ENCODE results near the gene UBE2J1. TPM values are rescaled to one million over a fixed set of nuclear protein-coding genes. Genes with fewer than 3 reads are reported as not detected.
A peak's percentile ranks its signal among the peaks of the same experiment; 100 is the strongest.
"Not testable (repeated sequence)": the region's sequence is repeated elsewhere in the genome, so short reads cannot be mapped to it uniquely, and the experiment has no call there.

UBE2J1 gene
- total RNA-seq: 10 to 100 TPM; 26.1 to 31.2 TPM

- Mint-ChIP-seq H3K36me3 (peaks cover 16% of the 10 kb centered on the region), H3K27ac (peak within 1 kb of the TSS; percentile 94), H3K27me3 (no peaks in the 10 kb centered on the region), H3K4me1 (peaks cover 65% of the 10 kb centered on the region), H3K9me3 (ENCODE audit: low read depth) (no peaks in the 10 kb centered on the region), H3K4me3 (peak within 1 kb of the TSS; percentile 95)
- DNase-seq (peak; percentile 86), ATAC-seq (peak; percentile 88)
- CTCF ChIA-PET: interaction anchor here (0.6 to 11.7 kb wide), 8 partner anchors 12 to 476 kb away, joined by 3 to 119 read pairs (median 8); partner anchors contain the start of gene PNRC1
Observed at GRCh38 chr6:89352278-89353117, at the start of gene UBE2J1. UBE2J1 (minus strand) TSS chr6:89352722; CDS start chr6:89352569, 153 bp downstream.

GRCh38 chr6:89400912-89401399, 48.4 kb upstream of the UBE2J1 start:
- no peak for DNase-seq
- H3K27ac Mint-ChIP-seq: no peak overlapping the region
- CTCF ChIA-PET: interaction anchor here (0.5 to 0.8 kb wide), 2 partner anchors 9 to 44 kb away, joined by 3 read pairs; no protein-coding TSS in a partner anchor
- no peak for ATAC-seq
- no peaks in the 10 kb centered on the region for H3K27me3 Mint-ChIP-seq
- peaks cover 3% of the 10 kb centered on the region for H3K4me1 Mint-ChIP-seq
- no peaks in the 10 kb centered on the region for H3K9me3 Mint-ChIP-seq (ENCODE audit: low read depth)
- H3K4me3 Mint-ChIP-seq: no peak overlapping the region
- no peaks in the 10 kb centered on the region for H3K36me3 Mint-ChIP-seq

- CTCF ChIA-PET: no interaction called here
- ATAC-seq (no peak), DNase-seq (no peak)
Observed at GRCh38 chr6:89400050-89400449, 47.5 kb upstream of the UBE2J1 start.

GRCh38 chr6:89398762-89399525, 46.4 kb upstream of the UBE2J1 start:
- no peak overlapping the region for H3K4me3 Mint-ChIP-seq
- H3K9me3 Mint-ChIP-seq (ENCODE audit: low read depth): no peaks in the 10 kb centered on the region
- H3K27ac Mint-ChIP-seq: no peak overlapping the region
- CTCF ChIA-PET: interaction anchor here (1.2 to 1.3 kb wide), 2 partner anchors 27 to 216 kb away, joined by 3 to 5 read pairs; no protein-coding TSS in a partner anchor
- no peaks in the 10 kb centered on the region for H3K36me3 Mint-ChIP-seq
- ATAC-seq (no peak), DNase-seq (no peak)
- no peaks in the 10 kb centered on the region for H3K27me3 Mint-ChIP-seq
- no peaks in the 10 kb centered on the region for H3K4me1 Mint-ChIP-seq

More at GRCh38 chr6:89400050-89400449, 47.5 kb upstream of the UBE2J1 start:
- Mint-ChIP-seq H3K9me3 (ENCODE audit: low read depth) (no peaks in the 10 kb centered on the region), H3K27ac (no peak overlapping the region), H3K4me1 (no peaks in the 10 kb centered on the region), H3K4me3 (no peak overlapping the region), H3K36me3 (no peaks in the 10 kb centered on the region), H3K27me3 (no peaks in the 10 kb centered on the region)

- ATAC-seq; H3K4me3 Mint-ChIP-seq; H3K27ac Mint-ChIP-seq; DNase-seq; CTCF ChIA-PET; H3K36me3 Mint-ChIP-seq; H3K4me1 Mint-ChIP-seq; H3K27me3 Mint-ChIP-seq; H3K9me3 Mint-ChIP-seq (ENCODE audit: low read depth): not testable (repeated sequence)
Observed at GRCh38 chr6:89397884-89398283, 45.4 kb upstream of the UBE2J1 start.

- no peak for ATAC-seq
- no peak for DNase-seq
- Mint-ChIP-seq H3K9me3 (ENCODE audit: low read depth) (peaks cover 8% of the 10 kb centered on the region), H3K4me3 (no peak overlapping the region), H3K36me3 (peaks cover 7% of the 10 kb centered on the region), H3K4me1 (peaks cover 3% of the 10 kb centered on the region), H3K27me3 (peaks cover 6% of the 10 kb centered on the region), H3K27ac (no peak overlapping the region)
- CTCF ChIA-PET: no interaction called here
Observed at GRCh38 chr6:89393659-89394058, 41.1 kb upstream of the UBE2J1 start.

GRCh38 chr6:89392823-89393222, 40.3 kb upstream of the UBE2J1 start:
- H3K27me3 Mint-ChIP-seq: peaks cover 6% of the 10 kb centered on the region
- no peak overlapping the region for H3K27ac Mint-ChIP-seq
- ATAC-seq (no peak), DNase-seq (no peak)
- H3K36me3 Mint-ChIP-seq: peaks cover 7% of the 10 kb centered on the region
- no peak overlapping the region for H3K4me3 Mint-ChIP-seq
- H3K4me1 Mint-ChIP-seq: peaks cover 3% of the 10 kb centered on the region
- peaks cover 8% of the 10 kb centered on the region for H3K9me3 Mint-ChIP-seq (ENCODE audit: low read depth)
- CTCF ChIA-PET: interaction anchor here (1.5 kb wide), 1 partner anchor 40 kb away, joined by 4 read pairs; the partner anchor contains the start of gene ANKRD6

- DNase-seq (no peak), ATAC-seq (no peak)
- CTCF ChIA-PET: no interaction called here
- peaks cover 3% of the 10 kb centered on the region for H3K4me1 Mint-ChIP-seq
- H3K4me3 Mint-ChIP-seq: no peak overlapping the region
- H3K9me3 Mint-ChIP-seq (ENCODE audit: low read depth): peaks cover 8% of the 10 kb centered on the region
- peaks cover 6% of the 10 kb centered on the region for H3K27me3 Mint-ChIP-seq
- peaks cover 7% of the 10 kb centered on the region for H3K36me3 Mint-ChIP-seq
- H3K27ac Mint-ChIP-seq: no peak overlapping the region
Observed at GRCh38 chr6:89388846-89389245, 36.3 kb upstream of the UBE2J1 start.

GRCh38 chr6:89387516-89388201, 35.1 kb upstream of the UBE2J1 start:
- CTCF ChIA-PET: interaction anchor here (0.9 to 1.5 kb wide), 2 partner anchors 12 to 15 kb away, joined by 4 to 5 read pairs; no protein-coding TSS in a partner anchor
- Mint-ChIP-seq H3K36me3 (no peaks in the 10 kb centered on the region), H3K4me3 (no peak overlapping the region), H3K4me1 (no peaks in the 10 kb centered on the region), H3K27me3 (no peaks in the 10 kb centered on the region), H3K27ac (no peak overlapping the region), H3K9me3 (ENCODE audit: low read depth) (no peaks in the 10 kb centered on the region)
- no peak for DNase-seq
- ATAC-seq: no peak

GRCh38 chr6:89386917-89387491, 34.5 kb upstream of the UBE2J1 start:
- Mint-ChIP-seq H3K4me3 (no peak overlapping the region), H3K36me3 (no peaks in the 10 kb centered on the region), H3K27me3 (no peaks in the 10 kb centered on the region), H3K27ac (no peak overlapping the region), H3K9me3 (ENCODE audit: low read depth) (no peaks in the 10 kb centered on the region), H3K4me1 (no peaks in the 10 kb centered on the region)
- ATAC-seq (no peak), DNase-seq (no peak)
- CTCF ChIA-PET: interaction anchor here (0.9 to 1.5 kb wide), 2 partner anchors 11 to 14 kb away, joined by 4 to 5 read pairs; no protein-coding TSS in a partner anchor

- H3K9me3 Mint-ChIP-seq (ENCODE audit: low read depth): no peaks in the 10 kb centered on the region
- H3K4me1 Mint-ChIP-seq: peaks cover 2% of the 10 kb centered on the region
- H3K36me3 Mint-ChIP-seq: no peaks in the 10 kb centered on the region
- no peak for DNase-seq
- CTCF ChIA-PET: interaction anchor here (0.6 kb wide), 1 partner anchor 802 kb away, joined by 3 read pairs; no protein-coding TSS in a partner anchor
- H3K27ac Mint-ChIP-seq: no peak overlapping the region
- peaks cover 2% of the 10 kb centered on the region for H3K27me3 Mint-ChIP-seq
- ATAC-seq: no peak
- H3K4me3 Mint-ChIP-seq: no peak overlapping the region
Observed at GRCh38 chr6:89385846-89386245, 33.3 kb upstream of the UBE2J1 start.

- Mint-ChIP-seq H3K4me3 (no peak overlapping the region), H3K36me3 (no peaks in the 10 kb centered on the region), H3K27me3 (peaks cover 4% of the 10 kb centered on the region), H3K9me3 (ENCODE audit: low read depth) (no peaks in the 10 kb centered on the region), H3K4me1 (peaks cover 4% of the 10 kb centered on the region), H3K27ac (no peak overlapping the region)
- no peak for DNase-seq
- CTCF ChIA-PET: interaction anchor here (0.6 kb wide), 1 partner anchor 803 kb away, joined by 3 read pairs; no protein-coding TSS in a partner anchor
- ATAC-seq: no peak
Observed at GRCh38 chr6:89385156-89385667, 32.7 kb upstream of the UBE2J1 start.
